Ramos (cell line): ENCODE results near the gene THSD4.
"Not testable (repeated sequence)": the region's sequence is repeated elsewhere in the genome, so short reads cannot be mapped to it uniquely, and the experiment has no call there.

ENCODE experiments used
- in situ Hi-C: fragments of 300-500 bp; cut with MboI; formaldehyde crosslinking; loops from one replicate; pipeline ENCODE4 v1.14.3; 2022; ENCODE audit warnings: low sequenced_read_pairs; ENCODE audit not compliant: unreplicated experiment

Gene THSD4

GRCh38 chr15:71118881-71119632 is 3.8 kb downstream of the THSD4 start:
- in situ Hi-C loops, result no loop called here

DNA sequence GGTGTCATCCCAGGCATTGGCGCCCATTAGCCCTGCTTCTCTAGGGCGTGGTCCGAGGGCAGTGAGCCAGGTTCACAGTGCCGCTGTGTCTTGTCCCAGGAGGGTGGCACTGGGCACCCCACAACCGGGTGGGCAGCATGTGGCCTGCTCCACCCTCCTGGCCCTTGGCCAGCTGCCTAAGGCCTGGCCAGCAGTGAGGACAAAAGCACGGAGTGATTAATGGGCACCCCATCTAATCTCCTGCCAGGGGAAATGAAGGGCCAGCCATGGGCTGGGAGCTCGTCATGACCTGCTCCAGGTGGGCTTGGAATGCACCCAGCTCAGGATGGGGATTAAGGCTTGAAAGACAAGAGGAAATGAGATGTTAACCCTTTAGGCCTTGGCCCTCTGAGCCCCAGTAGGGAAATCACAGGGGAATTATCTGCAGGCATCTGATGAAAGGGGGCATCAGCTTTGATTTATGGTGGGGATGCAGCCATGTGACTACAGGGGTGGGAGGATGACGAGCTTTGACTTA is 5.2 kb downstream of the THSD4 start:
- in situ Hi-C loops, result no loop called here

- in situ Hi-C loops, result no loop called here
These were observed 6.2 kb downstream of the THSD4 start for GRCh38 chr15:71121442-71121841.

DNA sequence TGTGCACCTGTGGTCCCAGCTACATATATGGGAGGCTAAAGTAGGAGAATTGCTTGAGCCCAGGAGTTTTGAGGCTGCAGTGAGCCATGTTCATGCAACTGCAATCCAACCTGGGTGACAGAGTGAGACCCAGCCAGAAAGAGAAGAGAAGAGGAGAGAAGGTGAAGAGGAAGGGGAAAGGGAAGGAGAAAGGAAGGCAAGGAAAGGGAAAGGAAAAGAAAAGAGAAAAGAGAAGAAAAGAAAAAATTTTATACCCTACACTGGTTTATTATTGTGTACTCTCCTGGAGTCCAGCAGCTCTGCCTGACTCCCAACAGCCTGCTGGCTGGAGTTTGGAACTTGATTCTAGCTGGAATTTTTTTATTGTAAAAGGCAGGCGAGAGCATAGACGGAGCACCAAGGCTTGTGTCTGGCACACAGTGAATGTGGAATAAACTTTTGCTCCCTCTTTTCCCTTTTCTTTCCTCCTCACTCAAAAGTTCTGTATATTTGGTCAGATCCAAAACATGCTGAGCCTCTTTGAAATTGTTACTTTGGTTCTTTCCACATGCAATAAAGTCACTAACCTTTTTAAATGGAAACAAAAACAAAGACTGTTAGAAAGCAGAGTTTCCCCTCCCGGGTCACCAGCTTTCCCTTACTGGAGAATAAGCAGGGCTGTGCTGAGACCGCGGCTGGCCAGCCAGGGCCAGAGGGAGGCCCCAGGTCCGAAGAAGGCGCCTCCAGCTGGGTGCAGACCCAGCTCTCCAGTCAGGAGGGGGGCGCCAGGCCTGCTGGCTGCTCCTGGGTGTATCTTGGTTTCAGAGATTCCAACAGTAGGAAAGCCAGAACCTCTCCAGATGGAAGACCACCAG is 9.9 kb downstream of the THSD4 start:
- in situ Hi-C loops, result no loop called here

GRCh38 chr15:71125831-71126450 is 10.7 kb downstream of the THSD4 start:
- in situ Hi-C loops, result no loop called here

GRCh38 chr15:71127083-71127482 is 11.8 kb downstream of the THSD4 start:
- in situ Hi-C loops, result no loop called here

GRCh38 chr15:71128159-71128558 is 12.9 kb downstream of the THSD4 start:
- in situ Hi-C loops, result not testable (repeated sequence)

- in situ Hi-C loops, result no loop called here
These were observed 13.8 kb downstream of the THSD4 start for GRCh38 chr15:71128939-71129562.

DNA sequence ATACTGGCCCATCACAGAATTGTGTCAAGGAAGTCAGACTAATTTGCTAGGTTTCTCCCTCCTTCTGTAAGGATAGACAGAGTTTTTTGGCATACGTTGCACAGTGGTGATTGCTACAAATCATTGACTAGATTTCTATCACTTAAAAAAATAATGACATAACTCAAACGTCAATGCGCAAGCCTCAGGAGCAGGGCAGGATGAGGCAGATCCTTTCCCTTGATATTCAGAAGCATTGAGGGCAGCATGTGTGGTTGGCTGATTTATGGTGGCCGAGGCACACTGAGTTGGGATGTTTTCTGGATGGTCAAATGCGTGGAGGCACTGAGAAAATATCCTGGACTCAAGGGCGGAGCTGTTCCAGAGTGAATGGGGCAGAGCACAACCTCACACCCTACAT is 14.4 kb downstream of the THSD4 start:
- in situ Hi-C loops, result no loop called here

- in situ Hi-C loops, result no loop called here
These were observed 16.5 kb downstream of the THSD4 start for GRCh38 chr15:71131601-71132362.

- in situ Hi-C loops, result no loop called here
These were observed 18.6 kb downstream of the THSD4 start for GRCh38 chr15:71133747-71134472.

DNA sequence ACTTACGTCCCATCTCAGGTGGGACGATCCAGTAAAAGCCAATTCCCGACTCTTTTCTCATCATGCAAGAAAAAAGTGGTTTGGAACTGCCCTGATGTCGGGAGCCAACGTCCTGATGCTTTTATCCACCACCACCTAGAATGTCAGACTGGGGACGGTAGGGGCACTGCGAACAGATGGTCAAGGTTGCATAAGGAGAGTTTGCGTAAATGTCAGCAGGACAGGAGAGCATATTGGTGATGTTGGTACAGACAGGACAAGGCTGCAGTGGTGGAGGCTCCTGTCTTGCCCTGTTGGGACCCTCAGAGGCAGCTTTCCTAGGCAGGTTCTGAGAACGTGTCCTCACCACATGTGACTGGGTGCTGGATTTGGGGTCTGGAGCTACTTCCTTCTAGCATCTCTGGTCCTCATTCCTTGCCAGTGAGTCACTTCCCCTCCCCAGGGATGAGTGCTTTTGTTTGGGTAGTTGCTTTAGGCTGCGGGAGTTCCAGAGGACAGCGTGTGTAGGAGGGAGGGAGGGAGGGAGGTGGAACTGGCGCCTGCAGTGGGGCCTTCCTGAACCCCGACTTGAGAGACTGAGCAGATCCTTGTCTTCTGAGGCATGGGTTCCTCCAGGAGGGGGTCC is 21.0 kb downstream of the THSD4 start:
- in situ Hi-C loops, result no loop called here

DNA sequence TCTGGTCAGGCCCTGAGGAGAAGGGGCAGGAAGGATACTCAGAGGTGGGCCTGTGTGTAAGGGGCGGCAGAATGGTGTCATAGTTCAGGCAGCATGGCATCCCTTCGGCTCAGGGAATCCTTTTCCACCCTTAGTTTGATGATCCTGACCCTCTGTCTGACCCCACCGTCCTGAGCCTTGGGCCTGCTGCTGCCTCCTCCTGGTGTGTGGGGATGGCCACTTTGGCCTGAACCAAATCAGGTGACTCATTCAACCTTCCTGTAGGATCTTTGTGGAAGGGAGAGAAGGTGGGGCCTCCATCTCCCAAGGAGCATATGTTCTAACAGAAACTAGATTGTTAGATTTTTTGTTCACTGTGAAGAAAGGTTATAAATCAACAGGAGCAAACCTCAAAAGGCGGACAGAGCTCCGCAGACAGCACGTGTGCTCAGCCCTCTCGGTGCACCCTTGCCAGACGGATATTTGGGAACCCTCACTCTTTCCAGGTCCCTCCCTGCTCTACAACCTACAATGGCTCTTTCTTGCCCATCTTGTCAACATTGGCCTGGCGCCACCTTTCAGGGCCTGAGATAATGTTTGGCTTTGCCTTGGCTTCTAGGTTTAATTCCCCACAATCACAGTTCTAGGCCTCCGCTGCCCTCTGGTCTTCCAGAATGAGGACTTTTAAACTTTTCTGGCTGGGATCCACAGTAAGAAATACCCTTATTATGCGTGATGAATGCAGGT is 21.7 kb downstream of the THSD4 start:
- in situ Hi-C loops, result no loop called here

- in situ Hi-C loops, result no loop called here
These were observed 23.2 kb downstream of the THSD4 start for GRCh38 chr15:71138473-71138872.

DNA sequence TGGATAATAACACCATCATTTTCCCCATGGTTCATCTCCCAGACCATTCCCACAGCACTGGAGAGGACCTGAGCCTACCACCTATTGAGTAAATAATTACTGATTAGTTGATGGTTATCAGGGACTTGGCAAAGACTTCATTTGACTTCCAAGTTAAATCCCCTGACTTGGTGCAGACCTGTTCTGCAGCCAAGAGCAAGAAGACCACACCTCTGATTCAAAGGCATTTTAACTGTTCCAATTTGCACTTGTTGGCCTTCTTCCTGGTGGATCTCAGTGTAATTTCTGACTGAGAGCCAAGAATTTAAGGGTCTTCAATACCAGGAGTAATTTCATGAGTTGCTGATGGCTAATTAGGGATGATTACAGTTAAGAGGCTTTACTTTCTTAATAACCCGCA is 24.0 kb downstream of the THSD4 start:
- in situ Hi-C loops, result no loop called here

DNA sequence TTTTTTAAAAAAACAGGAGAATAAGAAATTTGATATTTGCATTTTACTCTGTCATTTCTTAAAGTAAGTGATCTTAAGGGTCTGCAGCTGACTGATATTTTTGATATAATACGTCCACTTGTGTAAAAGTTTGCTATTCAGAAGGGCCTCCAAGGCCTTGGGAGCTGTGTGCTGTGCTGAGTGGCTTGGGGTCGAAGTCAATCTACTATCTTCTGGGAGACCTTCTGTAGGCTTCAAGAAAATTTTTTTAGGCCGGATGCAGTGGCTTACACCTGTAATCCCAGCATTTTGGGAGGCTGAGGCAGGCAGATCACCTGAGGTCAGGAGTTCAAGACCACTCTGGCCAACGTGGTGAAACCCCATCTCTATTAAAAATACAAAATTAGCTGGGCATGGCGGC is 26.3 kb downstream of the THSD4 start:
- in situ Hi-C loops, result no loop called here

GRCh38 chr15:71142780-71143179 is 27.5 kb downstream of the THSD4 start:
- in situ Hi-C loops, result no loop called here
